Coronary artery (tissue), 2 donors: ENCODE data around the gene C18orf63.

Source experiments
- DNase-seq: peaks from one replicate; pipeline ENCODE4 v3.0.0-alpha.2; 2017; ENCODE audit warnings: low spot score
- H3K27ac ChIP-seq, 2 donors: fragments of 200-600 bp; sonication (generic); one replicate each; pipeline ENCODE4 v1.5.1; 2016 to 2019
- H3K4me3 ChIP-seq: fragments of 200-600 bp; sonication (generic); 2 replicates; pipeline ENCODE4 v1.5.1; 2016; ENCODE audit warnings: mild to moderate bottlenecking, moderate library complexity
- TF ChIP-seq, protein P1 (sequence below): fragments of 200-600 bp; sonication (generic); IDR thresholded peaks from one replicate; pipeline ENCODE4 v1.5.1; 2019; ENCODE audit warnings: antibody characterized with exemption

C18orf63 gene

DNA sequence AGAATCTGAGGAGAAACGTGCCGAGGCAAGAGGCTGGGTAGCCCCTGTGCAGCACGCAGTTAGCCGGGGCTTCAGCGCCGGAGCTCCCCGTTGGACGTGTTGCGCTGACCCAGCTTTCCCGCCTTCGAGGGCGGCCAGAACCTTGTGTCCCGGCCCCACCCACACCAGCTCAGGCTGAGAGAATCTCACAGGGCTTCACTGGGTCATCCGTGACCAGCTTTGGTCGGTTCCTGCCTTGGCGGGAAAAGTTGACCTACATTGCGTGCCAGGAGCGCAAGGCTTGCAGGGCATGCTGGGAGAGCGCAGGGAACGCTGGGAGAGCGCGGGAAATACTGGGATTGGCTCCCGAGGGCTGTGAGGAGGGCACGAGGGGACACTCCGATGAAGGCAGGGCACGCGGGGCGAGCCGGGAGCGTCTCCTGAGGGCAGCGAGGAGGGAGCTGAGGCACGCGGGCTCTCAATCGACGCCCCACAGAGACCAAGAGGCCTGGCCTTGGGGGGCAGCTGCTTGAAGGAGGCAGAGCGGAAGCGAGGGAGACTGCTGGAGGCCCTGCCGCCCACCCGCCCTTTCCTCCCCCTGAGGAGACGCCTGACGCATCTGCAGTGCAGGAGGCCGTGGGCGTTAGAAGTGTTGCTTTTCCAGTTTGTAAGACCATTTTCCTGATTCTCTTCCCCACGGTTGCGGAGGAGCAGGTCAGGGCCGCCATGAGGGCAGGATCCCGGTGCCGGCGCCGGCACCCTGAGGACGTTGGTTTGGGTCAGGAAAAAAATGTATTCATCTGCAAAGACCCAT is at the start of gene C18orf63:
Gene C18orf63 (plus strand): TSS at position 376 of the 793 bp plus-strand sequence. CDS start 2,027 bp downstream, outside the sequence.
- TF ChIP-seq, protein P1, sequence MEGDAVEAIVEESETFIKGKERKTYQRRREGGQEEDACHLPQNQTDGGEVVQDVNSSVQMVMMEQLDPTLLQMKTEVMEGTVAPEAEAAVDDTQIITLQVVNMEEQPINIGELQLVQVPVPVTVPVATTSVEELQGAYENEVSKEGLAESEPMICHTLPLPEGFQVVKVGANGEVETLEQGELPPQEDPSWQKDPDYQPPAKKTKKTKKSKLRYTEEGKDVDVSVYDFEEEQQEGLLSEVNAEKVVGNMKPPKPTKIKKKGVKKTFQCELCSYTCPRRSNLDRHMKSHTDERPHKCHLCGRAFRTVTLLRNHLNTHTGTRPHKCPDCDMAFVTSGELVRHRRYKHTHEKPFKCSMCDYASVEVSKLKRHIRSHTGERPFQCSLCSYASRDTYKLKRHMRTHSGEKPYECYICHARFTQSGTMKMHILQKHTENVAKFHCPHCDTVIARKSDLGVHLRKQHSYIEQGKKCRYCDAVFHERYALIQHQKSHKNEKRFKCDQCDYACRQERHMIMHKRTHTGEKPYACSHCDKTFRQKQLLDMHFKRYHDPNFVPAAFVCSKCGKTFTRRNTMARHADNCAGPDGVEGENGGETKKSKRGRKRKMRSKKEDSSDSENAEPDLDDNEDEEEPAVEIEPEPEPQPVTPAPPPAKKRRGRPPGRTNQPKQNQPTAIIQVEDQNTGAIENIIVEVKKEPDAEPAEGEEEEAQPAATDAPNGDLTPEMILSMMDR = no peak
- Histone ChIP-seq H3K27ac (no peak within 1 kb of the TSS), H3K4me3 (no peak within 1 kb of the TSS)
- DNase-seq = no peak

DNA sequence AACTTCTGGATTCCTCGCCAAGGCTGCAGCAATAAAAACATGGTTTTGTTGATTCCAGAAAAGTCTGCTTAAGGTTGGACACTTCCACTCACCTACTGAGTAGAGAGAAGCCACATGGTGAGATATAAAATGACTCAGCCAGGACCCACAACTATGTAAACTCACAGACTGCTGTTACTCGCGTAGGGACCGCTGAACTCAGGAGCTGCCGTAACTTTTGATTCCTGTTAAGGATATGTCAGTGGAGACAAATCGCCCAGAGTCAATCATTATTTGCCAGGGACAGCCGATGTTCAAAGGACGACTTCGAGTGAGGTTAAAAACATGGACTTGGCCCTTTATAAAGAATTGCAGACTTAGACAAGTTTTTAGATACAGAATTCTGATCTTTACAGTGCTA is 49.5 kb upstream of the C18orf63 start:
- DNase-seq = no peak
- H3K27ac ChIP-seq = no peak overlapping the region
- no peak overlapping the region for H3K4me3 ChIP-seq
- TF ChIP-seq, protein P1 = no peak

DNA sequence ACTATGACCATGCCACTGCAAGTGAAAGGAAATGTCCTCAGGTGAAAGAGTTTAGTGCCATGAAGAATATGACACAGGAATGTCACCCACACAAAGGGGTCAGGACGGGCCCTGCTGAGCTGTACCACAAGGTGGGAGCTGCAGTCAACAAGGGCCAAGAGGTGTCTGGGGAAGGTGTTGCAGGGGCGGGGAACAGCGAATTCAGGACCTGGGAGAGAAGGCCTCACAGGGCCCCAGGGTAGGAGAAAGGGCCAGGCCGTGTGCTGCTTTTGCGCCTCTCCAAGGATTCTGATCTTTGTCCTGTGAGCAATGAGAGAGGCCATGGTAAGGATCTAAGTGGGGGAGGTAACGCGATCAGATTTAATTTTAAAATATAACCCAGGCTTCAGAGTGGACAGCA is 47.5 kb upstream of the C18orf63 start:
- H3K4me3 ChIP-seq = no peak overlapping the region
- DNase-seq = no peak
- no peak overlapping the region for H3K27ac ChIP-seq
- TF ChIP-seq, protein P1 = no peak

DNA sequence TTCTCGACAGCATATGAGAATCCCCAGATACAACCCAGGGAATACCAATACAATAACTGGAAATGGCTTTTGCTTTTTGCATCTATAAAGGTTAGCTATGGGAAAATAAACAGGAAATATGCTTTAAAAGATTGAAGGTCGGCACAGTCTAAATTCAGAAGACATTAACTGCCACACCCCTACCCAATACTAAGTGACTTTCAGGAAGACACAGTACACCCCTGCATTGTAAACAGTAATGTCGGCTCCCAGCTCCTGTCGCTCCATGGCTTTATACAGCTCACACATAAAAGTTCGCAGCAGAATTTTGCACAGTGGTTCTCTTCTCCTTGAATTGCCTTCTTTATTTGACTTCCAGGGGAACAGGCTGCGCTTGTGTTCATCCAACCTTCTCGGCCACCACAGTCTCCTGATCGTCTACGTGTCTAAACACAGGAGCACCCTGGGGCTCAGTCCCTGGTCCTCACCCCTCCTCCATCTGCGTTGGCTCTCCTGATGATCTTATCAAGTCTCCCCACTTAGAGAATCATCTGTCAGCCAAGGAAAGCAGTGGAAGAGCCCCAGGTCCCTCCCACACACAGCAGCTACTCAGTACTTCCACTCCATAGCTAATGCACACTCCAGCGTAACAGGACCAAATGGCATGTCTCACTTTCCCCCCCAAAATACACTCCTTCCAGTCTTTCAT is 46.6 kb upstream of the C18orf63 start:
- DNase-seq = no peak
- no peak overlapping the region for H3K4me3 ChIP-seq
- TF ChIP-seq, protein P1 = no peak
- H3K27ac ChIP-seq = no peak overlapping the region

DNA sequence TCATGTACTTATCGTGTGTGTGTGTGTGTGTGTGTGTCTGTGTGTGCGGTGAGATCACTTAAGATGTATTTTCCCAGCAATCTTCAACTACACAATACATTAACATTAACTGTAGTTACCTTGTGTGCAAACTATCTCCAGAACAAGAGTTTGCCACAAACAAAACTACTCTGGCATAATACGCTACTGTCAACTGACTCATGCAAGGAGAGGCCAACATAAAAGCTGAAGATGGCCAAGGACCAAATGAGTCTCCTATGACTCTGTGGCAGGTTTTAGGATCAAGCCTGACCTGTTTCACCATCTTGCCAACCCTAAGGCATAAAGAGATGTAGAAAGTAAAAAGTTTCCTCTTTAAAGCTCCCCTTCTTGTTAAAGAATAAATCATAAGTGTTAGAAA is 44.0 kb upstream of the C18orf63 start:
- no peak overlapping the region for H3K27ac ChIP-seq
- TF ChIP-seq, protein P1 = no peak
- H3K4me3 ChIP-seq = no peak overlapping the region
- DNase-seq = no peak

DNA sequence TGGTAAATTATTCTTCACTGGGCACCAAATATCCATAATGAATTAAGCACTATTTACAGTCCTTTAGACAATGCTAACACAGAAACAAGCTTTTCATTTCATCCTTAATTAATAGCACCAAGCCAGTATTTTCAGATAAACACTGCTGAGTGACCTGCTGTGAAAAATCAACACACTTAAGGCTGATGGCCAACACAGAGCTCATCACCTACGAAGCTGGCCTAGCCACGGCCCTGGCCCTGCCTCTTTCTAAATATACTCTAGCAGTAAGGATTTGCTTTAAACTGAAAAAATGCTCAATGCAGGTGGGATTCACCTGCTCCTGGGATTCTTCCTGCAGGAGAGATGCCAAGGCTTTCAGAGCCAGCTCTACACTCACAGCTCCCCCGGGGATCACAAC is 42.2 kb upstream of the C18orf63 start:
- H3K27ac ChIP-seq = no peak overlapping the region
- no peak for DNase-seq
- no peak overlapping the region for H3K4me3 ChIP-seq
- TF ChIP-seq, protein P1 = no peak

DNA sequence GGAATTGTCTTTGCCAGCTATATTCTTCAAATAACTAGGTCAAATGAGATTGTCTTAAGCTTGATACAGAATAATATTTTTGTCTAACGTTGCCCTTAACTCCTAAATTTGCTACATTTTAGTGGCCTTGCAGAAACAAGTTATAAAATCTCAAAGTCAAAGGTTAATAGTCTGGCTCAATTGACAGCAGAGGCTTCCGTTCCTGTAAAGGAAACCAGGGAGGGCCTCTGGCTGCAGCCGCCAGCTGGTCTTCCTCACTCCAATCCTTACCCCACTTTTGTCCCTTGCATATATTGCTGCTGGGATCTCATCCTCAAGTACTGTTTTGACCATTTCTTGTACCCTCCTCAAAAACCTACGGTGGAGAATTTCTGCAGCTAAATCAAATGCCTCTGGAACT is 40.9 kb upstream of the C18orf63 start:
- no peak for DNase-seq
- TF ChIP-seq, protein P1 = no peak
- Histone ChIP-seq H3K27ac (no peak overlapping the region), H3K4me3 (no peak overlapping the region)
